WTC11 (cell line): ENCODE data around the gene GRK1. TPM values are rescaled to one million over a fixed set of nuclear protein-coding genes. Genes with fewer than 3 reads are reported as not detected.

Source experiments
- ATAC-seq: fragments of 200-7000 bp; cut with Tn5 transposase; 2 replicates; pipeline ENCODE4 v1.10.0; 2021; ENCODE audit warnings: mild to moderate bottlenecking, moderate library complexity
- CTCF ChIA-PET: fragments of 300-600 bp; sonication (Branson Sonifier 250); formaldehyde crosslinking; loops from one replicate; lab custom pipeline; 2021; ENCODE audit warnings: antibody characterized with exemption; lab: Charles Lee
- POLR2A ChIA-PET: fragments of 350-600 bp; sonication (Branson Sonifier 250); formaldehyde crosslinking; loops from one replicate; lab custom pipeline; 2021; ENCODE audit warnings: antibody characterized with exemption; lab: Charles Lee
- DNase-seq: peaks from one replicate; pipeline ENCODE4 v3.0.0; 2021; ENCODE audit warnings: low spot score
- H3K27ac Mint-ChIP-seq: 2 replicates; pipeline ENCODE4 v1.8.0; 2021; ENCODE audit warnings: mixed read lengths
- H3K27me3 Mint-ChIP-seq: 2 replicates; pipeline ENCODE4 v1.8.0; 2021; ENCODE audit warnings: low read depth, mild to moderate bottlenecking, moderate library complexity, mixed read lengths
- H3K36me3 Mint-ChIP-seq: 2 replicates; pipeline ENCODE4 v1.8.0; 2021; ENCODE audit warnings: mixed read lengths
- H3K4me1 Mint-ChIP-seq: 2 replicates; pipeline ENCODE4 v1.8.0; 2022; ENCODE audit warnings: mixed read lengths
- H3K4me3 Mint-ChIP-seq: 2 replicates; pipeline ENCODE4 v1.8.0; 2021; ENCODE audit warnings: mild to moderate bottlenecking, moderate library complexity, mixed read lengths
- H3K9me3 Mint-ChIP-seq: 2 replicates; pipeline ENCODE4 v1.8.0; 2021; ENCODE audit warnings: mixed read lengths
- ETV6 ChIP-seq: sonication (generic); formaldehyde crosslinking; IDR thresholded peaks from 2 replicates; pipeline ENCODE4 v1.8.1; 2022; ENCODE audit warnings: mild to moderate bottlenecking, missing genetic modification reagents
- FOXK1 ChIP-seq: sonication (generic); formaldehyde crosslinking; IDR thresholded peaks from 2 replicates; pipeline ENCODE4 v1.8.0; 2022; ENCODE audit warnings: mild to moderate bottlenecking, moderate library complexity, missing genetic modification reagents
- GABPB1 ChIP-seq: sonication (generic); formaldehyde crosslinking; IDR thresholded peaks from 2 replicates; pipeline ENCODE4 v1.8.1; 2023; ENCODE audit warnings: mild to moderate bottlenecking, missing genetic modification reagents
- JAZF1 ChIP-seq: fragments of 250-450 bp; sonication (Bioruptor Pico); IDR thresholded peaks from 2 replicates; pipeline ENCODE4 v1.9.0; 2021; ENCODE audit warnings: moderate library complexity, mild to moderate bottlenecking, inconsistent platforms
- NFATC4 ChIP-seq: fragments of 250-450 bp; sonication (Bioruptor Pico); IDR thresholded peaks from 2 replicates; pipeline ENCODE4 v1.9.0; 2021; ENCODE audit warnings: mild to moderate bottlenecking
- NFE2L1 ChIP-seq: sonication (generic); formaldehyde crosslinking; IDR thresholded peaks from 2 replicates; pipeline ENCODE4 v1.8.1; 2023; ENCODE audit warnings: missing genetic modification reagents
- NFYB ChIP-seq: sonication (generic); formaldehyde crosslinking; conservative IDR thresholded peaks from 2 replicates; pipeline ENCODE4 v1.8.0; 2022; ENCODE audit warnings: low read depth, missing genetic modification reagents
- NR1H2 ChIP-seq: sonication (generic); formaldehyde crosslinking; IDR thresholded peaks from 2 replicates; pipeline ENCODE4 v1.9.0; 2021; ENCODE audit warnings: mild to moderate bottlenecking, moderate library complexity, missing genetic modification reagents
- RORB ChIP-seq: fragments of 250-450 bp; sonication (Bioruptor Pico); IDR thresholded peaks from 2 replicates; pipeline ENCODE4 v1.9.0; 2021; ENCODE audit warnings: mild to moderate bottlenecking
- SP1 ChIP-seq: sonication (generic); formaldehyde crosslinking; conservative IDR thresholded peaks from 2 replicates; pipeline ENCODE4 v1.8.1; 2022; ENCODE audit warnings: missing genetic modification reagents
- TCF7 ChIP-seq: sonication (generic); formaldehyde crosslinking; IDR thresholded peaks from 2 replicates; pipeline ENCODE4 v1.8.0; 2022; ENCODE audit warnings: mild to moderate bottlenecking, low read depth, missing genetic modification reagents, moderate library complexity
- TEAD1 ChIP-seq: sonication (generic); formaldehyde crosslinking; IDR thresholded peaks from 2 replicates; pipeline ENCODE4 v1.8.0; 2022; ENCODE audit warnings: mild to moderate bottlenecking, missing genetic modification reagents
- ZNF121 ChIP-seq: sonication (generic); formaldehyde crosslinking; IDR thresholded peaks from 2 replicates; pipeline ENCODE4 v1.8.0; 2023; ENCODE audit warnings: missing genetic modification reagents
- ZNF232 ChIP-seq: sonication (generic); formaldehyde crosslinking; IDR thresholded peaks from 2 replicates; pipeline ENCODE4 v1.8.0; 2022; ENCODE audit warnings: mild to moderate bottlenecking, missing genetic modification reagents
- ZNF263 ChIP-seq: sonication (generic); formaldehyde crosslinking; IDR thresholded peaks from 2 replicates; pipeline ENCODE4 v1.8.1; 2022; ENCODE audit warnings: low read depth, mild to moderate bottlenecking, moderate library complexity, missing genetic modification reagents
- total RNA-seq: library from RNA; stranded (reverse); gene quantifications from 3 replicates; pipeline ENCODE4 v1.2.3, GENCODE V29; 2021
- TF ChIP-seq, protein P1 (sequence below): sonication (generic); formaldehyde crosslinking; IDR thresholded peaks from 2 replicates; pipeline ENCODE4 v1.8.1; 2022; ENCODE audit warnings: low read depth, missing genetic modification reagents, borderline replicate concordance
- TF ChIP-seq, protein P2 (sequence below): sonication (generic); formaldehyde crosslinking; IDR thresholded peaks from 2 replicates; pipeline ENCODE4 v1.8.1; 2022; ENCODE audit warnings: low read depth, mild to moderate bottlenecking, moderate library complexity, missing genetic modification reagents, borderline replicate concordance
- TF ChIP-seq, protein P3 (sequence below): sonication (generic); formaldehyde crosslinking; IDR thresholded peaks from 2 replicates; pipeline ENCODE4 v1.8.1; 2023; ENCODE audit warnings: mild to moderate bottlenecking, missing genetic modification reagents, borderline replicate concordance
- TF ChIP-seq, protein P4 (sequence below): fragments of 250-450 bp; sonication (Bioruptor Pico); IDR thresholded peaks from 2 replicates; pipeline ENCODE4 v1.9.0; 2021; ENCODE audit warnings: mild to moderate bottlenecking
- TF ChIP-seq, protein P5 (sequence below): fragments of 200-600 bp; IDR thresholded peaks from 2 replicates; pipeline ENCODE4 v1.8.0; 2022; ENCODE audit warnings: antibody characterized with exemption
- TF ChIP-seq, protein P6 (sequence below): sonication (generic); formaldehyde crosslinking; IDR thresholded peaks from 2 replicates; pipeline ENCODE4 v1.8.1; 2022; ENCODE audit warnings: mild to moderate bottlenecking, missing genetic modification reagents, moderate library complexity, borderline replicate concordance
- TF ChIP-seq, protein P7 (sequence below): sonication (generic); formaldehyde crosslinking; IDR thresholded peaks from 2 replicates; pipeline ENCODE4 v1.8.0; 2023; ENCODE audit warnings: missing genetic modification reagents

Gene GRK1
- total RNA-seq, 1 experiment from 2014 or later, result 0.17 TPM

DNA sequence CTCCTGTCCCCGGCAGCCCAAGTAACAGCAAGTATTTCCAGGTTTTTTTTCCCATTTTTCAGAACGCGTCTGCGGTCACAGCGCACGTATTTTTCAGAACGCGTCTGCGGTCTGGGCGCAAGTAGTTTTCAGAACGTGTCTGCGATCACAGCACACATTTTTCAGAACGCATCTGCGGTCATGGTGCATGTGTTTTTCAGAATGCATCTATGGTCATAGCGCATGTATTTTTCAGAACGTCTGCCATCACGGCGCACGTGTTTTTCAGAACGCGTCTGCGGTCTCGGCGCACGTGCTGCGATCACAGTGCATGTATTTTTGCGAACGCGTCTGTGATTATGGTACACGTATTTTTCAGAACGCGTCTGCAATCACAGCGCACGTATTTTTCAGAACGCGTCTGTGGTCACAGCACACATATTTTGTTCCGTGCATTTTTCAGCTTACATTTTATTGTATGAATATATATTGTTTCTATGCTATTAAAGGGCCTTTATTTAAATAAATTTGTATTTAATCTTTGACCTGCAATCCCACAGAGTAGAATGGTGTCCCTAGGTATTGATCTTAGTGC is 28.8 kb upstream of the GRK1 start:
- Mint-ChIP-seq H3K4me1 (no peaks in the 10 kb centered on the region), H3K36me3 (peaks cover 83% of the 10 kb centered on the region), H3K9me3 (peaks cover 16% of the 10 kb centered on the region), H3K4me3 (no peak overlapping the region), H3K27me3 (no peaks in the 10 kb centered on the region), H3K27ac (no peak overlapping the region)
- ATAC-seq, result no peak
- DNase-seq, result no peak
- TF ChIP-seq ZNF232, result no peak
- TF ChIP-seq FOXK1 (CRISPR knock-in tag), result no peak
- TF ChIP-seq, protein P1, sequence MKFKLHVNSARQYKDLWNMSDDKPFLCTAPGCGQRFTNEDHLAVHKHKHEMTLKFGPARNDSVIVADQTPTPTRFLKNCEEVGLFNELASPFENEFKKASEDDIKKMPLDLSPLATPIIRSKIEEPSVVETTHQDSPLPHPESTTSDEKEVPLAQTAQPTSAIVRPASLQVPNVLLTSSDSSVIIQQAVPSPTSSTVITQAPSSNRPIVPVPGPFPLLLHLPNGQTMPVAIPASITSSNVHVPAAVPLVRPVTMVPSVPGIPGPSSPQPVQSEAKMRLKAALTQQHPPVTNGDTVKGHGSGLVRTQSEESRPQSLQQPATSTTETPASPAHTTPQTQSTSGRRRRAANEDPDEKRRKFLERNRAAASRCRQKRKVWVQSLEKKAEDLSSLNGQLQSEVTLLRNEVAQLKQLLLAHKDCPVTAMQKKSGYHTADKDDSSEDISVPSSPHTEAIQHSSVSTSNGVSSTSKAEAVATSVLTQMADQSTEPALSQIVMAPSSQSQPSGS (CRISPR knock-in tag), result no peak
- TF ChIP-seq ZNF121 (CRISPR knock-in tag), result no peak
- no peak for TF ChIP-seq NFATC4 (CRISPR knock-in tag)
- no peak for TF ChIP-seq GABPB1 (CRISPR knock-in tag)
- TF ChIP-seq, protein P2, sequence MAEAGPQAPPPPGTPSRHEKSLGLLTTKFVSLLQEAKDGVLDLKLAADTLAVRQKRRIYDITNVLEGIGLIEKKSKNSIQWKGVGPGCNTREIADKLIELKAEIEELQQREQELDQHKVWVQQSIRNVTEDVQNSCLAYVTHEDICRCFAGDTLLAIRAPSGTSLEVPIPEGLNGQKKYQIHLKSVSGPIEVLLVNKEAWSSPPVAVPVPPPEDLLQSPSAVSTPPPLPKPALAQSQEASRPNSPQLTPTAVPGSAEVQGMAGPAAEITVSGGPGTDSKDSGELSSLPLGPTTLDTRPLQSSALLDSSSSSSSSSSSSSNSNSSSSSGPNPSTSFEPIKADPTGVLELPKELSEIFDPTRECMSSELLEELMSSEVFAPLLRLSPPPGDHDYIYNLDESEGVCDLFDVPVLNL, result no peak
- POLR2A ChIA-PET, result no interaction called here
- CTCF ChIA-PET, result no interaction called here

DNA sequence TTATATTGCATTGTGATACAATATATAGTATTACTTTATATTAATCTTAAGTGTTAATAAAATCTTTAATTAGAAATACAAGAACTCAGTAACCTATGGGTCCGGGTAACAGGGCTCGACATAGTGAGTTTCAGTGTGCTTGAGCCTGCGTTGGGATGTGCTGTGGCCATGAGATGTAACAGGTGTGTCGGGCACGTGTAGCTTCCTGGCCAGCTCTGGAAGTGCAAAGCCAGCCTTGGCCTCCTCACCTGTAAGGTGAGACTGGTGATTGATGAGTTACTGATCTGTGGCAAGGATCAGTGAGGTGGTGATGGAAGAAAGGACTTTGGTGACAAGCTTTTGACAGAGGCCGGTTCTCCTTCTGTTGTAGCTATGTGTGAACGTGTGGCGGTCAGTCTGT is 28.2 kb upstream of the GRK1 start:
- Mint-ChIP-seq H3K9me3 (peaks cover 21% of the 10 kb centered on the region), H3K4me3 (no peak overlapping the region), H3K36me3 (peaks cover 83% of the 10 kb centered on the region), H3K27ac (no peak overlapping the region), H3K27me3 (no peaks in the 10 kb centered on the region), H3K4me1 (no peaks in the 10 kb centered on the region)
- POLR2A ChIA-PET, result no interaction called here
- CTCF ChIA-PET, result no interaction called here
- DNase-seq (no peak), ATAC-seq (no peak)
- TF ChIP-seq RORB (CRISPR knock-in tag) (no peak), TCF7 (no peak), JAZF1 (CRISPR knock-in tag) (no peak), ZNF263 (CRISPR knock-in tag) (no peak), SP1 (CRISPR knock-in tag) (no peak), TEAD1 (CRISPR knock-in tag) (no peak), NR1H2 (no peak), NFYB (CRISPR knock-in tag) (no peak), NFE2L1 (CRISPR knock-in tag) (no peak), ETV6 (CRISPR knock-in tag) (no peak)
- TF ChIP-seq, protein P3, sequence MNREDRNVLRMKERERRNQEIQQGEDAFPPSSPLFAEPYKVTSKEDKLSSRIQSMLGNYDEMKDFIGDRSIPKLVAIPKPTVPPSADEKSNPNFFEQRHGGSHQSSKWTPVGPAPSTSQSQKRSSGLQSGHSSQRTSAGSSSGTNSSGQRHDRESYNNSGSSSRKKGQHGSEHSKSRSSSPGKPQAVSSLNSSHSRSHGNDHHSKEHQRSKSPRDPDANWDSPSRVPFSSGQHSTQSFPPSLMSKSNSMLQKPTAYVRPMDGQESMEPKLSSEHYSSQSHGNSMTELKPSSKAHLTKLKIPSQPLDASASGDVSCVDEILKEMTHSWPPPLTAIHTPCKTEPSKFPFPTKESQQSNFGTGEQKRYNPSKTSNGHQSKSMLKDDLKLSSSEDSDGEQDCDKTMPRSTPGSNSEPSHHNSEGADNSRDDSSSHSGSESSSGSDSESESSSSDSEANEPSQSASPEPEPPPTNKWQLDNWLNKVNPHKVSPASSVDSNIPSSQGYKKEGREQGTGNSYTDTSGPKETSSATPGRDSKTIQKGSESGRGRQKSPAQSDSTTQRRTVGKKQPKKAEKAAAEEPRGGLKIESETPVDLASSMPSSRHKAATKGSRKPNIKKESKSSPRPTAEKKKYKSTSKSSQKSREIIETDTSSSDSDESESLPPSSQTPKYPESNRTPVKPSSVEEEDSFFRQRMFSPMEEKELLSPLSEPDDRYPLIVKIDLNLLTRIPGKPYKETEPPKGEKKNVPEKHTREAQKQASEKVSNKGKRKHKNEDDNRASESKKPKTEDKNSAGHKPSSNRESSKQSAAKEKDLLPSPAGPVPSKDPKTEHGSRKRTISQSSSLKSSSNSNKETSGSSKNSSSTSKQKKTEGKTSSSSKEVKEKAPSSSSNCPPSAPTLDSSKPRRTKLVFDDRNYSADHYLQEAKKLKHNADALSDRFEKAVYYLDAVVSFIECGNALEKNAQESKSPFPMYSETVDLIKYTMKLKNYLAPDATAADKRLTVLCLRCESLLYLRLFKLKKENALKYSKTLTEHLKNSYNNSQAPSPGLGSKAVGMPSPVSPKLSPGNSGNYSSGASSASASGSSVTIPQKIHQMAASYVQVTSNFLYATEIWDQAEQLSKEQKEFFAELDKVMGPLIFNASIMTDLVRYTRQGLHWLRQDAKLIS, result no peak
- TF ChIP-seq, protein P4, sequence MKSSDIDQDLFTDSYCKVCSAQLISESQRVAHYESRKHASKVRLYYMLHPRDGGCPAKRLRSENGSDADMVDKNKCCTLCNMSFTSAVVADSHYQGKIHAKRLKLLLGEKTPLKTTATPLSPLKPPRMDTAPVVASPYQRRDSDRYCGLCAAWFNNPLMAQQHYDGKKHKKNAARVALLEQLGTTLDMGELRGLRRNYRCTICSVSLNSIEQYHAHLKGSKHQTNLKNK (CRISPR knock-in tag), result no peak
- TF ChIP-seq, protein P5, sequence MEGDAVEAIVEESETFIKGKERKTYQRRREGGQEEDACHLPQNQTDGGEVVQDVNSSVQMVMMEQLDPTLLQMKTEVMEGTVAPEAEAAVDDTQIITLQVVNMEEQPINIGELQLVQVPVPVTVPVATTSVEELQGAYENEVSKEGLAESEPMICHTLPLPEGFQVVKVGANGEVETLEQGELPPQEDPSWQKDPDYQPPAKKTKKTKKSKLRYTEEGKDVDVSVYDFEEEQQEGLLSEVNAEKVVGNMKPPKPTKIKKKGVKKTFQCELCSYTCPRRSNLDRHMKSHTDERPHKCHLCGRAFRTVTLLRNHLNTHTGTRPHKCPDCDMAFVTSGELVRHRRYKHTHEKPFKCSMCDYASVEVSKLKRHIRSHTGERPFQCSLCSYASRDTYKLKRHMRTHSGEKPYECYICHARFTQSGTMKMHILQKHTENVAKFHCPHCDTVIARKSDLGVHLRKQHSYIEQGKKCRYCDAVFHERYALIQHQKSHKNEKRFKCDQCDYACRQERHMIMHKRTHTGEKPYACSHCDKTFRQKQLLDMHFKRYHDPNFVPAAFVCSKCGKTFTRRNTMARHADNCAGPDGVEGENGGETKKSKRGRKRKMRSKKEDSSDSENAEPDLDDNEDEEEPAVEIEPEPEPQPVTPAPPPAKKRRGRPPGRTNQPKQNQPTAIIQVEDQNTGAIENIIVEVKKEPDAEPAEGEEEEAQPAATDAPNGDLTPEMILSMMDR, result no peak
- TF ChIP-seq, protein P6, sequence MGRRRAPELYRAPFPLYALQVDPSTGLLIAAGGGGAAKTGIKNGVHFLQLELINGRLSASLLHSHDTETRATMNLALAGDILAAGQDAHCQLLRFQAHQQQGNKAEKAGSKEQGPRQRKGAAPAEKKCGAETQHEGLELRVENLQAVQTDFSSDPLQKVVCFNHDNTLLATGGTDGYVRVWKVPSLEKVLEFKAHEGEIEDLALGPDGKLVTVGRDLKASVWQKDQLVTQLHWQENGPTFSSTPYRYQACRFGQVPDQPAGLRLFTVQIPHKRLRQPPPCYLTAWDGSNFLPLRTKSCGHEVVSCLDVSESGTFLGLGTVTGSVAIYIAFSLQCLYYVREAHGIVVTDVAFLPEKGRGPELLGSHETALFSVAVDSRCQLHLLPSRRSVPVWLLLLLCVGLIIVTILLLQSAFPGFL (CRISPR knock-in tag), result no peak
- TF ChIP-seq, protein P7, sequence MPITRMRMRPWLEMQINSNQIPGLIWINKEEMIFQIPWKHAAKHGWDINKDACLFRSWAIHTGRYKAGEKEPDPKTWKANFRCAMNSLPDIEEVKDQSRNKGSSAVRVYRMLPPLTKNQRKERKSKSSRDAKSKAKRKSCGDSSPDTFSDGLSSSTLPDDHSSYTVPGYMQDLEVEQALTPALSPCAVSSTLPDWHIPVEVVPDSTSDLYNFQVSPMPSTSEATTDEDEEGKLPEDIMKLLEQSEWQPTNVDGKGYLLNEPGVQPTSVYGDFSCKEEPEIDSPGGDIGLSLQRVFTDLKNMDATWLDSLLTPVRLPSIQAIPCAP (CRISPR knock-in tag), result no peak
